GM21447 (cell line): ENCODE measurements around the gene MRPL53.
"Not testable (repeated sequence)": the region's sequence is repeated elsewhere in the genome, so short reads cannot be mapped to it uniquely, and the experiment has no call there.

Experiments
- ATAC-seq: cut with Tn5 transposase; IDR thresholded peaks from one replicate; pipeline ENCODE4 v1.9.1; 2021; ENCODE audit not compliant: unreplicated experiment

The MRPL53 gene

DNA sequence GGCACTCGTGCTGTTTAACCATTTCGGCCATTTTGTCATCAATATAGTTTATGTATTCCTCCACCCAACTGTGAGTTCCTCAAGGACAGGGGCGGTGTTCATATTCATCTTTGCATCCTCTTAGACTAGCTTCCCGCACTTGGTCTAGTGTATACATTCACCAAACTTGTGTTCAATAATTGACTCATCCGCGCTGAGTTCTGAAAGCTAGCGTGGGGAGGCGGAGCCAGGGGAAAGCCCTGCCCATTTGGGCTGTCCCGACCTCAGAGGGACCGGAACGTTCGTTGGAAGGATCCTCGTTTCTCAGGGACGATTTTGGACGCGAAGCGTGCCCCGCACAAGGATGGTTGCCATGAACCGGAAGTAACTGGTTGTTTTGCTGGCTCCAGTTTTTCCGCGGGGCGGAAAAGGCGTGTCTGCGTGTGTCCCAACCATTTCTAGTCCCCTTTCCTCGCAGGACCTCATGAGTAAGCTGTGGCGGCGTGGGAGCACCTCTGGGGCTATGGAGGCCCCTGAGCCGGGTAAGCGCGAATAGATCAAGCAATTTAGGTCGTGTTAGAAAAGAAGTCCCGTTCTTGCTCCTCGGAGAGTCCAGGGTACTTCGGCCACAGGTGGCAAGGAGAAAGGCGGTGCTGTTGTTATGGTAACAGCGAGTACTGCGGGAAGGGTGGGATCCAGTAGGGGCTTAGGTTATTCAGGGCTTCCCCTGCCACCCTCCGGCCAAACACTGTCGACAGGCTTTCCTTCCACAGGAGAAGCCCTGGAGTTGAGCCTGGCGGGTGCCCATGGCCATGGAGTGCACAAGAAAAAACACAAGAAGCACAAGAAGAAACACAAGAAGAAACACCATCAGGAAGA is 17.6 kb downstream of the MRPL53 start, which contains the start of gene INO80B:
INO80B (plus strand) TSS at position 434 of the 858 bp plus-strand sequence; CDS start at position 464, 30 bp downstream.
- ATAC-seq = peak; percentile 38

- no peak for ATAC-seq
Observed at GRCh38 chr2:74450570-74451190, 21.8 kb downstream of the MRPL53 start.

DNA sequence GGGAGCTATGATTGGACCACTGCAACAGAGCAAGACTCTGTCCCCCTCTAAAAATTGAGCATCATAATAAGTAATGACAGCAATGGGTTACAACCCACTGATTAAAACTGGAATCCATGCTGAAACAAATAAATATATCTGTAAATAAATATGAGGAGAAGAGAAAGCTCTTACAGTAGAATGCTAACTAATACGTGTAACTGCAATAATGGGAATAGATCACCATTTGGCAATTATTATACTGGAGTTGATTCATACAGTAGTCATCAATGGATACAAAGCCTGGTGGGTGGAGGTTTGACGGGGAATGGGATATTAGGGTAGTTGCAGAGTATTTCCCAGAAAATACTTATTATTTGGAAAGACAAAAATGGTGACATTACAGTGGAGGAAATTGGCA is 23.7 kb downstream of the MRPL53 start:
- no peak for ATAC-seq

- ATAC-seq = no peak
Observed at GRCh38 chr2:74447230-74447999, 25.1 kb downstream of the MRPL53 start.

DNA sequence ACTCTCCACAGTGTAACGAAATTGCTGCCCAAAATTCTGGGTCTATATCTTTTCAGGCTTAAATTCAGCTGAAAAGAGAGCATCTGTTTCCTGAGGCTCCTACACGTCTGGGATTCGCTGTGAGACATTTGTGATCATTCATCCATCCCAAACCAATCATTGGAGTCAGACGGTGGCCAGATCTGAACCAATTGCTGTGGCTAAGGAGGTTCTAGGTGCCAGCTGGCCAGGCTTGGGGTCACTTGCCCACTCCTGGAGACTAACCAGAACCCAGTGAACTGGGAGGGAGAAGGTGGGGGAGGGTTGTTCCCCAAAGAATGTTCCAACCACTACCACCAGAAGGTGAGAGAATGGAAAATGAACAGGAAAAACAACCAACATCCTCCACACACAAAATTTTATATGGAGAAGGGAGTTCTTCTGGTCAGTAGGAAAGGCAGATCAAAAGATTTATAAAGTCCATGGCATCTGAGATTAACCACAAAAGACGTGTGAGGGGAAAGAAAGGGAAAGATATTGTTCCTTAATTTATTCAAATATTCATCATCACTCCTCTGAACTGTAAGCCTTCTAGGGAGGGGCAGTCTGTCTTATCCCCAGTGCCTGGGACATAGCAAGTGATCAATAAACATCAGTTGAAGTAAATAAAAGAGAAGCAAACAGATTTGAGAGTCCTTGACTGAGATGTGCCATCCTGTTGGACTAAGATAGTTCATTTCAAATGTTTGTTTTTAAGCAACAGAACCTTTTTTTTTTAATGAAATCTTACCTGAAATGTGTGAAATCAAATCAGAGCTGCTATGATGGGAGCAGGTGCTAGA is 27.8 kb downstream of the MRPL53 start:
- ATAC-seq = no peak

GRCh38 chr2:74442483-74443297 is 29.8 kb downstream of the MRPL53 start:
- not testable (repeated sequence) for ATAC-seq

DNA sequence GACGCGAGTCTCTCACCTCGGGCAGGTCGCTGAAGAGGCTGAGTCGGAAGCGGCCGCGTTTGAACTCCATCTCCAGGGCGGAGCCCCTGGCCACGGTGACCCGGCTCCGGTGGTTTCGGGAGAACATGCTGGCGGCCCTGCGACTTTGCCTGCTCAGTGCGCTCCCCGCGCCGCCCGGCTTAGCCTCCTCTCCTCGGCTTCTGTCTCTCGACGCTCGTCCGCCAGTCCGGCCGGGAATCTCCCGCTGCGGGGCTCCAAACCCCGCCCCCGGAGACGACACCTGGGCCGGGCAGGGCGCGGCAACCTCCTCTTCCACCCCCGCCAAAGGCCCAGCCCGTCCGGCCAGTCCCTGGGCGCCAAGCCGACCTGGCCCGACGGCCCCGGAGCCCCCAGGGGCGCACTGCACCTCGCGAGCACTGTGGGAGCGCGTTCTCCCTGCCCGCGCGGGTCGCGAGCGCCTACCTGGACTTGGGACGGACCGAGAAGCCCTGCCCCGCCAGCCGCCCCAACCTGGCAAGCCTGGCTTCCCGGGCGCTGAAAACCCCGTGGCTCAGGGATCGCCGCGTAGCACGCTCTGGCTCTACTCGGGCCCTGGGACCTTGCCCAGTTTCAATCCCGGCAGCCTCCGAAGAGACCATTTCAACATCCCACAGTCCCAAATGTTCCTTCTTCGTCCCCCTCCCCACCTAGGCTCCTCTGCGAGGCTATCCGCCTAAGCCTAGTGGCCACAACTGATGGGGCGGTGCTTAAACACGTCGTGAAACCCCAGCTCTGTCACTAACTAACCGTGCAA is 30.6 kb downstream of the MRPL53 start, which contains the start of gene RTKN:
RTKN (minus strand) TSS at position 248 of the 793 bp plus-strand sequence; CDS start at position 127, 121 bp downstream.
- no peak for ATAC-seq

- ATAC-seq = no peak
Observed at GRCh38 chr2:74441170-74441689, 31.2 kb downstream of the MRPL53 start.

- ATAC-seq = peak; percentile 87
Observed at GRCh38 chr2:74440378-74441169, 31.9 kb downstream of the MRPL53 start.

GRCh38 chr2:74439803-74440377 is 32.6 kb downstream of the MRPL53 start:
- ATAC-seq = no peak

DNA sequence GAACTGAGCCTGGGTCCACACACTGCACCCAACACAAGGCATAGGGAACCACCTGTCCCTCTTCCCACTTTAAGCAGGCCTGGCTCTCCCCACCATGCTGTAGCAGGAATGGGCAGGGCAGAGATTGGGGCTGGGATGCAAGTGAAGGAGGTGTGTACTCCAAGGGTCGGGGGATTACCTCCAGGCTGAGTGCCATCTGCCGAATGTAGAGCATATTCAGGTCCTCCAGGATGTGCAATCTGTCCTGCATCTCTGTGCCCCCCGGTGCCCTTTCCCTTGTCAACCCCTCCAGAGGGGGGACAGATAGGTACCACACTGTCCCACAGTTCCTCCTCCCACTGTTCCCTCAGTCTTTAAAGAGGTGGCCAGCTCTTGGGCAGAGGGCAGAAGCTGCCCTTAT is 33.1 kb downstream of the MRPL53 start:
- ATAC-seq = no peak

- ATAC-seq = no peak
Observed at GRCh38 chr2:74438248-74438647, 34.2 kb downstream of the MRPL53 start.

DNA sequence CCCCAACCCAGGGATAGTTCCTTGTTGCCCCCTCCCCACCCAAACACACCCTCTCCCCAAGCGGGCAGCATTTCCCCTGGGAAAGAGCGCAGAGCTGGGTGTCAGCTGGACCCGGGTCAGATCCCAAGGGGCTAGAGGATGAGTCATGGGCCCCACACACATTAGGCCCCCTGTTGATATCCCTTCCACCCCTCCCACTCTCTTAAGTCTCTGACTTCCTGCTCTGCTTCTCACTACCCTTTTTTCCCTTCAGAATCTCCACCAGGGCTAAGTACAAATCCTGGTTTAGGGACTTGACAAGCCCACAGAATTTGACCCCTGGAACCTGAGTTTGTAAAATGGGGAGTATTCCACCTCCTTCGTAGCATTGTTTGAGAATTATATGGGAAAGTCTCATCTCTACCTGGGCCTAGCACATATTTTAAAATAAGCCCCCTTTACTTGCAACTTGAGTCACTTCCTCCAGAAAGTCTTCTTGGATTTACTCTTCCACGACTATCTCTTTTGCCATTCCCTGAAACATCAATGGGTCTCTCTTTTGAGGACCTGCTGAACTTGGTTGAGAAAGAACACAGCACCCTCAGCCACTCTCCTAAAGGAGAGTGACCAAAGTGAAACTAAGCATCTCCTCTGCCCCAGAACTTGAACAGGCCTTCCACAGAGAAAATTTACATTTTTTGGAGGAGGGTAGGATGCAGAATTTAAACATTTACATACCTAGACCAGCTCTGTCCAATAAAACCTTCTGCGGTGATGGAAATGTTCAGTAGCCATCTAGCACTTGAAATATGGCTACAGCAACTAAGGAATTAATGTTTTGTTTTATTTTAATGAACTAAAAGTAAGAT is 35.4 kb downstream of the MRPL53 start:
- ATAC-seq = no peak

DNA sequence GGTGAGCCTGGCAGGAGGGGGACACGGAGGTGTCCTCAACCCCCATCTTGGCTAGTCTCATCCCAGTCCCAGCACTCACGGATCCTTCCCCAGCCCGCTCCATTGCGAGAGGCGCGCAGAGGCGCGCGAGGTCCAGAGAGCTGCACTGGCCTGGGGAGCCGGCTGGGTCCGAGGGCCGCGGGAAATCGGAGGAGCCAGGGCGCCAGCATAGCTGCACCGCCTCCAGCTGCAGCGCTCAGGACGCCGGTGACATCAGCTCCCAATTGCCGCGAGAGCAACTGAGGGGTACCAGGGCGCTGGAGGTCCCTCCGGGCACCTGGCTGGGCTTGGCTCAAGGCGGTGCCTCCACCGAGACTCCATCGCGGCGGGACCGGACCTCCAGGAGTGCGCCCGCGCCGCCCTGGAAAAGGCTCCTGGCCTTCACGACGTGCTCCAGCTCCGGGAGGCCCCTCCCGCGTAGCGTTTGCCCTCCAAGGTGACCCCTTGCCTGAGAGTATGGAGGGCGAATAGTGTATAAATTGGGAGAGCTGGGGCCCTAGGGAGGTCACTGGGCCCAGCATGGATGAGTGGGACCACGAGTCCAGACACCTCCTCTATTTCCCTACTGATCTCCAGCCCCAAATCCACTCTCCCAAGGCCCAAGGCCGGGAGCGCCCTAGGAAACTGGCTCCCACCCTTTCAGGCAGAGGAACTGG is 36.2 kb downstream of the MRPL53 start:
- no peak for ATAC-seq

DNA sequence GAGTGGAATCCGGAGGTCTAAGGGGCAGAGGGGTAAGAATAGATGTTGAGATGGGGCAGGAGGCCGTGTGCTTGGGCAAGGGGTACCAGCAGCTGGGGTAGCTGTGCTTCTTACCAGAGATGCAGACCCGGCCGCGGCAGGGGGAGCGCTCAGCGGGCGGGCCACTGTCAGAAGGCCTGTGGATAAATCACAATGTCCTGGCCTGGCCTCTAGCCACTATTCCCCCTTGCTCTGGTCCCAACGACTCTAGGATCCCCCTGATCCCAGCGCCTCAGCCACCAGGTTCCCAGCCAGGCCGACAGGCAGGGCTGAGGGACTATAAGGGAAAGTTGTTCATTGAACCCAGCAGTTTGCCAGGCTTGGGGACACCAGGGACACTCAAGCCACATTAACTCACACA is 42.0 kb downstream of the MRPL53 start:
- no peak for ATAC-seq
